ENCODE results near the gene AK8.

The AK8 gene

GRCh38 chr9:132780230-132781007 lies 97.7 kb downstream of the AK8 start:
- no peak for ATAC-seq
- TF ChIP-seq OSR1 (CRISPR knock-in tag; IDR thresholded peaks at IDR 0.05): no peak

DNA sequence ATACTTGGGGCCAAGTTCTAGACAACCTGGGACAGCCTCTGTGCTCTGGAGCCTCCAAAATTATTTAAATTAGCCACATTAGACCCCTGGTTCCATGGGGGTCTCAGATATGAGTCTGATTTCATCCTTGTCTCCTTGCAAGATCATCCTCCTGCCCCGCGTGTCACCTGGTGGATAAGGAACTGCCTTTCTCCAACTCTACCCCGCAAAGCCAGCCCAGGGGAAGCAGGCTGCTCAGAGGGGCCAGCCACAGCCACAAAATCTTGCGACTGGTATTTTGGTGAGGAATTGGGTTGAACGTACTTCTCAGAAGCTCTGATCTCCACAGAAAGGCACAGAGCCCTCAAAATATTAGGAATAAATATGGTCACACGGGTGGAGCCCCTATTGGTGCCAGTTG lies 101.2 kb downstream of the AK8 start:
- ATAC-seq: no peak
- TF ChIP-seq CSDC2 (CRISPR knock-in tag; IDR thresholded peaks at IDR 0.05): no peak
- TF ChIP-seq ZNF8 (CRISPR knock-in tag; IDR thresholded peaks at IDR 0.05): no peak
- TF ChIP-seq ARNTL (CRISPR knock-in tag; IDR thresholded peaks at IDR 0.05; ENCODE audit: borderline replicate concordance, low read depth): no peak
- TF ChIP-seq GLIS3 (CRISPR knock-in tag; IDR thresholded peaks at IDR 0.05): no peak
- TF ChIP-seq CSRNP3 (CRISPR knock-in tag; IDR thresholded peaks at IDR 0.05): no peak
- no peak for TF ChIP-seq ISL1 (CRISPR knock-in tag; IDR thresholded peaks at IDR 0.05)
- TF ChIP-seq BACH2 (CRISPR knock-in tag; IDR thresholded peaks at IDR 0.05; ENCODE audit: borderline replicate concordance): no peak
- no peak for TF ChIP-seq PATZ1 (CRISPR knock-in tag; IDR thresholded peaks at IDR 0.05; ENCODE audit: borderline replicate concordance)
- no peak for TF ChIP-seq TOX (CRISPR knock-in tag; IDR thresholded peaks at IDR 0.05; ENCODE audit: borderline replicate concordance)
- no peak for TF ChIP-seq OSR1 (CRISPR knock-in tag; IDR thresholded peaks at IDR 0.05)
- TF ChIP-seq SNAI2 (CRISPR knock-in tag; IDR thresholded peaks at IDR 0.05): no peak

DNA sequence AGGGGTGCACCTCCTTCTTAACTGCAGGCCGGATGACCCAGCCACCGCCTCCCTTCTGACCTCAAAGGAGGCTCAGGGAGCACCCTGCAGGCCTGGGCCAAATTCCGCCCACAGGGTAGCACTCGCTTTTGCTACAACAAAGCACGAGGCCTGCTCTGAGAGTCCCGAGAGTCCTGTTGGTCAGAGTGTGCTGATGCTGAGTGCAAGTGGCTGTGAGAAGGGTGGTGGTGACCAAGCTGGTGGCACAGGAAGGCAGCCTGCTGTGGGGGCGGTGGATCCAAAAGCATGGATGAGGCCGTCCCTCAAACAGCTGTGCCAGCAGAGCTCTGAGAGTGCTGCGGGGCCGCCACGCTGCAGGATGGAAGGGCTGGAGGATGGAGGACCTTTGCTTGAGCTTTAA lies 101.8 kb downstream of the AK8 start:
- no peak for ATAC-seq

DNA sequence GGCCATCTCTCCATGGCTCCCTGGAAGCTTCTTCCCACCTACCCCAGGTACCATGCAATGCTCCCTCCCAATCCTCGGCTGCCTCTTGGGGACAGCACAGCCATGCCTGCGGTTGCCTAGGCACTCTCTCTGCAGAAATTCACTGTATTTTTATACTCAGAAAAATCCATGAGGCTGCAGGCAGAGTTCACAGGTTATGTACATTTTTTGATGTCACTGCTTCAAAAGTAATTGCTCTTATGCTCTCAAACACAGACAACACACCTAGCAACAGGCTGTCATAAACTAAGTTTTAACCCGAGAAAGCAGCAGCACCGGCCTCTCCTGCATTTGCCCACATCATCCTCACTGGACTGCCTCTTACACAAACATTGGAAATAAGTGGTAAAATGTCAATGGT lies 102.4 kb downstream of the AK8 start:
- TF ChIP-seq BACH2 (CRISPR knock-in tag; IDR thresholded peaks at IDR 0.05; ENCODE audit: borderline replicate concordance): no peak
- TF ChIP-seq, protein P1, sequence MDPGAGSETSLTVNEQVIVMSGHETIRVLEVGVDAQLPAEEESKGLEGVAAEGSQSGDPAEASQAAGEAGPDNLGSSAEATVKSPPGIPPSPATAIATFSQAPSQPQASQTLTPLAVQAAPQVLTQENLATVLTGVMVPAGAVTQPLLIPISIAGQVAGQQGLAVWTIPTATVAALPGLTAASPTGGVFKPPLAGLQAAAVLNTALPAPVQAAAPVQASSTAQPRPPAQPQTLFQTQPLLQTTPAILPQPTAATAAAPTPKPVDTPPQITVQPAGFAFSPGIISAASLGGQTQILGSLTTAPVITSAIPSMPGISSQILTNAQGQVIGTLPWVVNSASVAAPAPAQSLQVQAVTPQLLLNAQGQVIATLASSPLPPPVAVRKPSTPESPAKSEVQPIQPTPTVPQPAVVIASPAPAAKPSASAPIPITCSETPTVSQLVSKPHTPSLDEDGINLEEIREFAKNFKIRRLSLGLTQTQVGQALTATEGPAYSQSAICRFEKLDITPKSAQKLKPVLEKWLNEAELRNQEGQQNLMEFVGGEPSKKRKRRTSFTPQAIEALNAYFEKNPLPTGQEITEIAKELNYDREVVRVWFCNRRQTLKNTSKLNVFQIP (CRISPR knock-in tag; IDR thresholded peaks at IDR 0.05; ENCODE audit: borderline replicate concordance, low read depth): no peak
- no peak for TF ChIP-seq RARB (CRISPR knock-in tag; IDR thresholded peaks at IDR 0.05)
- no peak for TF ChIP-seq CSRNP3 (CRISPR knock-in tag; IDR thresholded peaks at IDR 0.05)
- TF ChIP-seq, protein P2, sequence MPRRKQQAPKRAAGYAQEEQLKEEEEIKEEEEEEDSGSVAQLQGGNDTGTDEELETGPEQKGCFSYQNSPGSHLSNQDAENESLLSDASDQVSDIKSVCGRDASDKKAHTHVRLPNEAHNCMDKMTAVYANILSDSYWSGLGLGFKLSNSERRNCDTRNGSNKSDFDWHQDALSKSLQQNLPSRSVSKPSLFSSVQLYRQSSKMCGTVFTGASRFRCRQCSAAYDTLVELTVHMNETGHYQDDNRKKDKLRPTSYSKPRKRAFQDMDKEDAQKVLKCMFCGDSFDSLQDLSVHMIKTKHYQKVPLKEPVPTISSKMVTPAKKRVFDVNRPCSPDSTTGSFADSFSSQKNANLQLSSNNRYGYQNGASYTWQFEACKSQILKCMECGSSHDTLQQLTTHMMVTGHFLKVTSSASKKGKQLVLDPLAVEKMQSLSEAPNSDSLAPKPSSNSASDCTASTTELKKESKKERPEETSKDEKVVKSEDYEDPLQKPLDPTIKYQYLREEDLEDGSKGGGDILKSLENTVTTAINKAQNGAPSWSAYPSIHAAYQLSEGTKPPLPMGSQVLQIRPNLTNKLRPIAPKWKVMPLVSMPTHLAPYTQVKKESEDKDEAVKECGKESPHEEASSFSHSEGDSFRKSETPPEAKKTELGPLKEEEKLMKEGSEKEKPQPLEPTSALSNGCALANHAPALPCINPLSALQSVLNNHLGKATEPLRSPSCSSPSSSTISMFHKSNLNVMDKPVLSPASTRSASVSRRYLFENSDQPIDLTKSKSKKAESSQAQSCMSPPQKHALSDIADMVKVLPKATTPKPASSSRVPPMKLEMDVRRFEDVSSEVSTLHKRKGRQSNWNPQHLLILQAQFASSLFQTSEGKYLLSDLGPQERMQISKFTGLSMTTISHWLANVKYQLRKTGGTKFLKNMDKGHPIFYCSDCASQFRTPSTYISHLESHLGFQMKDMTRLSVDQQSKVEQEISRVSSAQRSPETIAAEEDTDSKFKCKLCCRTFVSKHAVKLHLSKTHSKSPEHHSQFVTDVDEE (CRISPR knock-in tag; IDR thresholded peaks at IDR 0.05): no peak
- no peak for TF ChIP-seq PPARA (CRISPR knock-in tag; IDR thresholded peaks at IDR 0.05; ENCODE audit: borderline replicate concordance)
- no peak for TF ChIP-seq GLIS3 (CRISPR knock-in tag; IDR thresholded peaks at IDR 0.05)
- no peak for TF ChIP-seq CSDC2 (CRISPR knock-in tag; IDR thresholded peaks at IDR 0.05)
- TF ChIP-seq ISL1 (CRISPR knock-in tag; IDR thresholded peaks at IDR 0.05): no peak
- TF ChIP-seq SNAI2 (CRISPR knock-in tag; IDR thresholded peaks at IDR 0.05): no peak
- TF ChIP-seq TOX (CRISPR knock-in tag; IDR thresholded peaks at IDR 0.05; ENCODE audit: borderline replicate concordance): no peak
- TF ChIP-seq PATZ1 (CRISPR knock-in tag; IDR thresholded peaks at IDR 0.05; ENCODE audit: borderline replicate concordance): no peak
- TF ChIP-seq OSR1 (CRISPR knock-in tag; IDR thresholded peaks at IDR 0.05): no peak
- TF ChIP-seq ZFP30 (CRISPR knock-in tag; IDR thresholded peaks at IDR 0.05): no peak
- ATAC-seq: no peak

More for the DNA sequence above, 101.8 kb downstream of the AK8 start:
- no peak for TF ChIP-seq OSR1 (CRISPR knock-in tag; IDR thresholded peaks at IDR 0.05)

Measured in SK-N-SH treated with all-trans-retinoic acid at 6 μM for 48 hours (cell line).